MCF 10A (cell line): ENCODE data around the gene PTCHD1. TPM values are rescaled to one million over a fixed set of nuclear protein-coding genes. Genes with fewer than 3 reads are reported as not detected.

Source experiments
- BruUV-seq: library from RNA; stranded (reverse); fragments of 400-500 nt; replicated peaks from 2 replicates; lab custom pipeline; 2021; lab: Mats Ljungman, UMichigan
- CTCF ChIA-PET: fragments of 300-600 bp; sonication (Branson Sonifier 250); formaldehyde crosslinking; extraction: SDS; loops from one replicate; lab custom pipeline; 2021; ENCODE audit warnings: antibody characterized with exemption, inconsistent platforms; lab: Yijun Ruan, JAX
- POLR2A ChIA-PET: fragments of 300-600, 350-650 bp; sonication (Branson Sonifier 250); formaldehyde crosslinking; extraction: SDS; loops from one replicate; lab custom pipeline; 2020; ENCODE audit warnings: antibody characterized with exemption, inconsistent platforms; lab: Yijun Ruan, JAX
- DNase-seq: peaks from one replicate; pipeline ENCODE4 v3.0.0-alpha.2; 2018; ENCODE audit not compliant: unreplicated experiment
- H3K27ac Mint-ChIP-seq: one replicate; pipeline ENCODE4 v1.8.0; 2022; ENCODE audit warnings: mild to moderate bottlenecking, low read depth, mixed read lengths; ENCODE audit not compliant: unreplicated experiment
- H3K27me3 Mint-ChIP-seq: one replicate; pipeline ENCODE4 v1.8.0; 2022; ENCODE audit warnings: mixed read lengths; ENCODE audit not compliant: insufficient read depth, unreplicated experiment
- H3K36me3 Mint-ChIP-seq: one replicate; pipeline ENCODE4 v1.8.0; 2022; ENCODE audit warnings: mild to moderate bottlenecking, moderate library complexity, mixed read lengths; ENCODE audit not compliant: insufficient read depth, unreplicated experiment
- H3K4me1 Mint-ChIP-seq: one replicate; pipeline ENCODE4 v1.8.0; 2022; ENCODE audit warnings: mixed read lengths; ENCODE audit not compliant: insufficient read depth, unreplicated experiment
- H3K4me3 Mint-ChIP-seq: one replicate; pipeline ENCODE4 v1.8.0; 2022; ENCODE audit warnings: mild to moderate bottlenecking, moderate library complexity, mixed read lengths; ENCODE audit not compliant: unreplicated experiment
- H3K9me3 Mint-ChIP-seq: one replicate; pipeline ENCODE4 v1.8.0; 2022; ENCODE audit warnings: mixed read lengths; ENCODE audit not compliant: unreplicated experiment
- intact Hi-C: fragments of 100-400 bp; cut with micrococcal nuclease; formaldehyde crosslinking; loops from 2 replicates; pipeline ENCODE4 v1.14.1; 2022
- total RNA-seq: library from RNA; stranded (reverse); gene quantifications from 2 replicates; pipeline ENCODE4 v1.2.3, GENCODE V29; 2022
- TF ChIP-seq, protein P1 (sequence below): fragments of 200-600 bp; IDR thresholded peaks from one replicate; pipeline ENCODE4 v1.8.0; 2022; ENCODE audit warnings: antibody characterized with exemption, mild to moderate bottlenecking; ENCODE audit not compliant: unreplicated experiment

Gene PTCHD1
- total RNA-seq, 1 experiment from 2014 or later: not detected

DNA sequence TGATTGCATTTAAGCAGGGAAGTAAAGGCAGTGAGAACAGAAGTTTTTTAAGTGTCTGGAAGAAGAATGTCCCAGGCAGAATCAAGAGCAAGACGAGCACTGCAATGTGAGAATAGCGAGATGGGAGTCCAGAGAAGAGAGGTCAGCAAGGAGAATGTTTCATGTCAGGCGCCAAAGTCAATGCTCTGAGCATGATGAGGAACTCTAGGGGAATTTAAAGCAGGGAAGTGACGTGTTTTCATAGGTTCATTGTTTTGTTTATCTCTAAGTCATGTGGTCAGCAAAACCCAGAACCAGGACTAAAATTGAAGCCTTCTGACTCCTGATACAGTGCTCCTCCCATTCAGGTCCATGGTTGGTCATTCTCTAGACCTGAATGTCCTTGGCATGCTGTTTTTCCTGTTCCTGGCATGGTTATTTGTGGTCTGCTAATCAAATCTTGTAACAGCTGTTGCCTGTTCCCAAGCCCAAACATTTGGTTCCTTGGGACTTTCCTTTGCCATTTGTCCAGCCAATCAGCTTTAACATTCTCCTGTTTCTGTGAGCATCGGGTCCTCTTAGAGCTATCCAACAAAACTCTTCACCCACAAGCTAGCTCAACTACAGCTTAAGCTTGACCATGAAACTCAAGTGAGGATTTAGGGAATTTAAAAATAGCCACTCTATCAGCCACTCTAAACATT, 37.7 kb downstream of the PTCHD1 start:
- no peak for DNase-seq
- H3K36me3 Mint-ChIP-seq: no peaks in the 10 kb centered on the region
- no peak overlapping the region for H3K27ac Mint-ChIP-seq
- POLR2A ChIA-PET: interaction anchor here (0.5 to 1.8 kb wide), 3 partner anchors 12 to 1198 kb away, joined by 3 to 5 read pairs (median 3); no protein-coding TSS in a partner anchor
- no TSS peak for BruUV-seq
- TF ChIP-seq, protein P1, sequence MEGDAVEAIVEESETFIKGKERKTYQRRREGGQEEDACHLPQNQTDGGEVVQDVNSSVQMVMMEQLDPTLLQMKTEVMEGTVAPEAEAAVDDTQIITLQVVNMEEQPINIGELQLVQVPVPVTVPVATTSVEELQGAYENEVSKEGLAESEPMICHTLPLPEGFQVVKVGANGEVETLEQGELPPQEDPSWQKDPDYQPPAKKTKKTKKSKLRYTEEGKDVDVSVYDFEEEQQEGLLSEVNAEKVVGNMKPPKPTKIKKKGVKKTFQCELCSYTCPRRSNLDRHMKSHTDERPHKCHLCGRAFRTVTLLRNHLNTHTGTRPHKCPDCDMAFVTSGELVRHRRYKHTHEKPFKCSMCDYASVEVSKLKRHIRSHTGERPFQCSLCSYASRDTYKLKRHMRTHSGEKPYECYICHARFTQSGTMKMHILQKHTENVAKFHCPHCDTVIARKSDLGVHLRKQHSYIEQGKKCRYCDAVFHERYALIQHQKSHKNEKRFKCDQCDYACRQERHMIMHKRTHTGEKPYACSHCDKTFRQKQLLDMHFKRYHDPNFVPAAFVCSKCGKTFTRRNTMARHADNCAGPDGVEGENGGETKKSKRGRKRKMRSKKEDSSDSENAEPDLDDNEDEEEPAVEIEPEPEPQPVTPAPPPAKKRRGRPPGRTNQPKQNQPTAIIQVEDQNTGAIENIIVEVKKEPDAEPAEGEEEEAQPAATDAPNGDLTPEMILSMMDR: no peak
- no peak overlapping the region for H3K4me3 Mint-ChIP-seq
- peaks cover 9% of the 10 kb centered on the region for H3K4me1 Mint-ChIP-seq
- CTCF ChIA-PET: interaction anchor here (0.6 to 0.7 kb wide), 2 partner anchors 48 to 1380 kb away, joined by 3 read pairs; no protein-coding TSS in a partner anchor
- peaks cover 97% of the 10 kb centered on the region for H3K27me3 Mint-ChIP-seq
- intact Hi-C loops: no loop called here
- H3K9me3 Mint-ChIP-seq: no peaks in the 10 kb centered on the region

DNA sequence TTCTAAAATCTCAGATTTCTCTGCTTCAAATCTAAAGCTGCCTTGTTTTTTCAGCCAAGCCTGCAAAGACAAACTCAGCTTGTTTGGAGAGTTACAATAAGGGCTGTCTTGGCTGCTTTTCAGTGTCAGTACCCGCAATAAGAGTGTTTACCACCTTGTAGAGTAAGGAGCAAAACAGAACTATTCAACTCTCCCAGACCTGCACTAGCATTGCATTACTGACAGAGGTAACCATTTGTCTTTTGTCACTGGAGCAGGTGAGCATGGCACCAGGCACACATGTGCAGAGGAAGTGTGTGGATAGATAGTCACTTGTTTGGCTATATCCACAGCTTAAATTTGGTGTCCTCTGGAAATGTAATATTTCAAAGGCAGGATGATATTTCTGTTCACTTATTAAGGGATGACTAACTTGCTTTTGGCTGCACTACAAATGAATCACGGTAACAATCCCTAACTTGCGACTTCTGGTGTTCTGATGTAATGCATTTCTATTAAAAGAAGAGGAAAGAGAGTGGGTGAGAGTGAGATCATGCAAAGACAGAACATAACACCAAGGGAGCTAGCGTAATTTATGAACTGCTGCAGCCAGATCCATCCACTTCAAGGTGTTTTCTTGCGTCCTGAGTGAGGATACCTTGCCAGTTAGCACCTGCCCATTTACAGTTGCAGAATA, 38.6 kb downstream of the PTCHD1 start:
- H3K4me1 Mint-ChIP-seq: peaks cover 9% of the 10 kb centered on the region
- DNase-seq: peak; percentile 83
- H3K9me3 Mint-ChIP-seq: no peaks in the 10 kb centered on the region
- POLR2A ChIA-PET: interaction anchor here (0.5 to 1.8 kb wide), 7 partner anchors 9 to 1197 kb away, joined by 3 to 5 read pairs (median 3); no protein-coding TSS in a partner anchor
- peak overlapping the region; percentile 6 for H3K27ac Mint-ChIP-seq
- H3K4me3 Mint-ChIP-seq: no peak overlapping the region
- TF ChIP-seq, protein P1: no peak
- peaks cover 97% of the 10 kb centered on the region for H3K27me3 Mint-ChIP-seq
- intact Hi-C loops: no loop called here
- H3K36me3 Mint-ChIP-seq: no peaks in the 10 kb centered on the region
- CTCF ChIA-PET: interaction anchor here (0.6 to 0.7 kb wide), 2 partner anchors 25 to 49 kb away, joined by 3 read pairs; no protein-coding TSS in a partner anchor
- no TSS peak for BruUV-seq

DNA sequence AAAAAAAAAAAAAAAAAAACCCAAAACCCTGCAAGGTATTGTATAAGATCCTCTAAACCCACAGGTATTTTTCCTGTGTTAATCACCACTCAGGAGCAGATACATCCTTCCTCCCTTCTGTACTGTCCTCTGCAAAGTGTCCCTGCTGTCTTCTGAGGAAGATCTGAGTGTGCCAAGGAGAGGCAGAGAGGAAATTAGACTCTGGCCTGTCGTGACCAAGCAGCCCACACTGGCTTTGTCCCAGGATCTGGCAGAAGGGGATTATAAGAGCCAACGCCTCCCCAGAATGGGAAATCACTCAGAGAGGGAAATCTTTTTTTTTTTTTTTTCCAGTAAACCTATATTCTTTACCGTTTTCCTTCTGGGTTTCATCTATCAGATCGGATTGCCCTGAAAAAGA, 39.6 kb downstream of the PTCHD1 start:
- ChIA-PET CTCF (interaction anchor here (0.6 kb wide), 1 partner anchor 26 kb away, joined by 3 read pairs; no protein-coding TSS in a partner anchor), POLR2A (interaction anchor here (0.9 to 1.5 kb wide), 2 partner anchors 10 to 12 kb away, joined by 3 to 4 read pairs; no protein-coding TSS in a partner anchor)
- TF ChIP-seq, protein P1: no peak
- Mint-ChIP-seq H3K4me1 (peaks cover 9% of the 10 kb centered on the region), H3K36me3 (no peaks in the 10 kb centered on the region), H3K9me3 (no peaks in the 10 kb centered on the region), H3K27me3 (peaks cover 97% of the 10 kb centered on the region), H3K4me3 (no peak overlapping the region), H3K27ac (no peak overlapping the region)
- no peak for DNase-seq
- intact Hi-C loops: no loop called here
- BruUV-seq: no TSS peak

DNA sequence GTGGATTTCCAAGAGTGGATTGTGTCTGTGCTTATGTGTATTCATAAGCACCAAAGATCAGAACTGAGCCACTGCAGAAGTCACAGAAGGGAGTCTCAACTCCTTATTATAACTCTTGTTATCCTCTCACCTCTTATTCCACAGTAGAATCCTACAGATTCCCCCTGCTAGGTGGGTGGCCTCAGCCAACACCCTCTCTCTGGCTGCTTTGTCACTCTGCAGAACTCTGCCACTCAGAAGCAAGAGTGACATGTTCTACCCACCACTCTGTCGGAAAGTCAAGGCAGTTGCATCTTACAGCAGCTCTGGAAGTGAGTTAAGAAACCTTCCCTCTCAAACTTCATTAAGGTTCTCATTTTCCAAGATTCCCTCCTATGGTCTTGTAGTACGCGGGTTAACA, 41.9 kb downstream of the PTCHD1 start:
- H3K36me3 Mint-ChIP-seq: no peaks in the 10 kb centered on the region
- TF ChIP-seq, protein P1: no peak
- H3K9me3 Mint-ChIP-seq: no peaks in the 10 kb centered on the region
- no peak overlapping the region for H3K27ac Mint-ChIP-seq
- no peak for DNase-seq
- no TSS peak for BruUV-seq
- H3K27me3 Mint-ChIP-seq: peaks cover 98% of the 10 kb centered on the region
- peaks cover 9% of the 10 kb centered on the region for H3K4me1 Mint-ChIP-seq
- POLR2A ChIA-PET: no interaction called here
- intact Hi-C loops: no loop called here
- CTCF ChIA-PET: interaction anchor here (0.6 kb wide), 2 partner anchors 177 to 1717 kb away, joined by 3 to 5 read pairs; no protein-coding TSS in a partner anchor
- no peak overlapping the region for H3K4me3 Mint-ChIP-seq
